Occipital lobe (tissue), 3 donors: ENCODE data around the gene NABP1. TPM values are rescaled to one million over a fixed set of nuclear protein-coding genes. Genes with fewer than 3 reads are reported as not detected.

Experiments
- DNase-seq: peaks from one replicate; lab custom pipeline; 2025; lab: John Stamatoyannopoulos, UW
- small RNA-seq: library from RNA; depleted of rRNA; stranded (forward); fragments of <200 nt; gene quantifications from one replicate; pipeline ENCODE3, GENCODE V24; 2014
- total RNA-seq: library from RNA; depleted of rRNA; stranded (reverse); fragments of >200 nt; gene quantifications from one replicate; pipeline ENCODE4 v1.2.3, GENCODE V29; 2014

Gene NABP1
- total RNA-seq, 1 donor from 2014 or later: 9.2 TPM

DNA sequence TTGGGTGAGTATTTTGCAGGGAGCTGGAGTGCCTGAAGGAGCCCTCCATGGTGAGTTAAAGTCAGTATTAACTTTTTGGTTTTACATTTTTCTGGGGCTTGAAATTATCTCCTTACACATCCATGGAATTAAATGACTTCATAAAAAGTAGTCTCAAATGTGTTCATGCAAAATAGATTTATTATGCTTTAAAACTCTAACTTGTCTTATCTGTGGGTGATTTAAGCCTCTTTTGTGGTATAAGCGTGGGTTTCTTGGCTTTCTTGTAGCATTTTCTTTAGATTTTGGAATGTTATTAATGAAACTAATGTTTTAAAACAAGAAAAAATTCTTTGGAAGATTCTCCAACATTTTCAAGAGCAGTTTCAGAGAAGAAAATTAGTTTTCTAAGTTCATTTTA, 27.8 kb downstream of the NABP1 start:
- DNase-seq: no peak

DNA sequence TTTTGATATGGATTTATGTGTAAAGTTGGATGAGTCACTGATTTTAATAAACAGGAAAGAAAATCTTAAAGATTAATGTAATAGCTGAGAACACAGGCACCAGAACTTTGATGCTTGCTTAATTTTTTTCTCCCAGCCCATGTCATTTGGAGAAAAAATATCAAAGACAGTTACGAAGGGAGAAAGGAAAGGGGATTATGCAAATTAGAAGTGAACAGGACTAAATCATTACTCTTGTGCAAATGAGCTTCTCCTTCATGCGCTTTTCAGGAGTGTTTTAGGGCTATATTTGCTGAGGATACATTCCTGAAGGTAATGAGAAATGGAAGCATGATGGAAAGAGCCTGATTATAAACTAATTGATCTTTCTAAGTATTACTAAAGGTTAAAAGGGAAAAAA, 28.9 kb downstream of the NABP1 start:
- DNase-seq: no peak

DNA sequence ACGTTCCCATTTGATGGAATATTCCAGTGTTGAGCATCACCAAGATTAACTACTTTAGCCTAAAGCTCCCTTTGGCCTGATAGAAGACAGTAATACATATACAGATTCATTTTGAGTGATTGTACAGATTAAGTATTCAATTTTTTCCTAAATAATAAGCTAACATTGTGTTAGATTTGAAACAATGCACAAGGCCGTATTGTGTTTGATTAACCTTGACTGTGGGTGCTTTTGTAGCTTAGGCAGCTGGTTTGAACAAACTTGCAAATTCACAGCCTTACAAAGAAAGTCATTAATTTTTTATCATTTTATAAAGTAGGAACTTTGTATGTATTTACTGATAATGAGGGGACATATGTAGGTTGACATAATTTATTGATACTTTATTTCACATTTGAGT, 29.6 kb downstream of the NABP1 start:
- no peak for DNase-seq

DNA sequence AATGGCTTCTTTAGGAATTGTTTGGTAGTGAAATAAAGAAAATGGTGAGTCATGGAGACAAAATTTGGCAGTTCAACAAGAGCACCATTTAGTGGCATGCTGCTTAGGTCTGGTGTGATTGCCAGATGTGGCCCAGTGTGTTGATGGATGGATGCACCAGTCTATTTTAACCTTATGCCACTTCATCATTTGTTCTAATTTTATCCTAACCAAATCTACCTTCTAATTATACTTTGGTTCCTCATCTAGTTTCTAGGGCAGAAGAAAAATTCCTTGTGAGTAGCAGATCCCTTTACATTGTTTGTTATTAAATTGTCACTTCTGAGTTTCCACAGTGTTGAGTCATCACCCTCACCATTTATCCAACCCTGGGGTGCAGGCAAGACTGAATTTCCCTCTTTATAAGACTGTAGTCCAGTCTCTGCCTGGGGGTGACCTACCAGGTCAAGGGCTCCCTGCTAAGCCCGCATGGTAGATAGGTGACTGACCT, 32.5 kb downstream of the NABP1 start:
- no peak for DNase-seq

DNA sequence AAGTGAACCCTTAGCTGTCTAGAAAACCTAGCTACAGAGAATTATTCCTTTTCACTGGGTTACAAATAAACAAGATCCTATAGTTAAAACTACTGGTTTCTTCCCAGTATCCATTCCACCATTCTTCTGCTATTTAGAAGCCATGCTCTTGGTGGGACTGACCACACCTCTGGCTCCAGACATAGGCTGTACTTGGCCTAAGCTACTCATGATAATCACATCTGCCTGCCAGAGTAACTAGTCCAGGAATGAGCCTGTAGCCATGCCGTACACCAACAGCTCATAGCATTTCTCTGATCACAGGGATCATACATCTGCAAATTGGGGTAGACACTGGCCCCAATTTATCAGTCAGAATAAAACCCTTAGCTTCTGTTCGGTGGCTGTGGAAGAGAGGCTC, 33.7 kb downstream of the NABP1 start:
- no peak for DNase-seq

DNA sequence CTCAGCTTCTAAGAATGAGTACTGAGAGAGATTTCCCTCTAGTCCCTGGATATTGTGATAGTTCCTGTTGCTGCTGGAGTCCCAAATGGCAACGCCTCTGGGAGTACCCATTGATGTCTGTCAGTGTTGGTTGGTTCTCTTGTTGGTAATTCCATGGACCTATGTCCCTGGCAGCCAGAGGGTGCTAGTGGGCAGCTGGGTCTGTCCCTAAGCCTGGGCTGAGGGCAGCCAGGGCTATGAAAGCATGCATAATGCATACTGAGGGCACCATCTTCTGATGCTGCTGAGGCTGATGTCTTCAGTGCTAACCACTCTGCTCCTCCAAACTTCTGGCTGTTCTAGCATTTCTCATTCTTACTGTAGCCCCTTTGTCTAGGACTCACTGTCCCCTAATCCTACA, 35.9 kb downstream of the NABP1 start:
- no peak for DNase-seq

DNA sequence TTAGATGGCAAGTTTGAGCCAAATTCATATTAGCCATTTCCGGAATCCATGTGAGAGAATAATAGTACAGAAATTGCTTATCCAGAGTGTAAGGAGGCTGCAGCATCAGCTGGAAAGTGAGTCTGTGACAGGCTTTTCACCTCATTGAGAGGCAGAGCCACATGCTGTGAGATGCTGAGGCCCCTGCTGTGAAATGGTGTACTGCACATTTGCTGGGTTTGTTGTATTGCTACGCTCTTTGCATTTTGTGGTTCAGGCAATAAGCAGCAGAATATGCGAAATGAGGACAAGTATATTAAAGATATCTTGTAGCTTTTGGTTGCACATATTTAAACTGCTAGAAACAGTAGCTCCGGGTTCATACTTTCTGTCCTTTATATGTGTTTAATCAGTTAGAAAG, 37.0 kb downstream of the NABP1 start:
- no peak for DNase-seq

DNA sequence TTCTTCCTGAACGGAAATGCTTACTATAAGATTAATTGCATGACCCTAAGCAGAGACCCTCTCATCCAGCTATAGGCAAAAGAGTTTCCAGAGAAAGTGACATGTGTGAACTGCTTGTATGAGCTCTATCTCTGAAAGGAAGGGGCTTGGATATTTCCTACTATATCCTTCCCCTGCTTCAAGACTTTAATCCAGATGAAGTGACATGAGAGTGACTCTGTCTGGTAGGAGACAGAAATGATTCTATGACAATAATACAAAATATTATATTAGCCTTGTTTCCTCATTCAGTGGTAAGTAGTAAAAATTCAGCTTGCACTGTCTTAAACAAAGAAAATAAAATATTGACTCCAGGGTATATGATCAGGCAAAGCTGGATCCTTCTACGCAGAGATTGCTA, 37.5 kb downstream of the NABP1 start:
- DNase-seq: no peak

DNA sequence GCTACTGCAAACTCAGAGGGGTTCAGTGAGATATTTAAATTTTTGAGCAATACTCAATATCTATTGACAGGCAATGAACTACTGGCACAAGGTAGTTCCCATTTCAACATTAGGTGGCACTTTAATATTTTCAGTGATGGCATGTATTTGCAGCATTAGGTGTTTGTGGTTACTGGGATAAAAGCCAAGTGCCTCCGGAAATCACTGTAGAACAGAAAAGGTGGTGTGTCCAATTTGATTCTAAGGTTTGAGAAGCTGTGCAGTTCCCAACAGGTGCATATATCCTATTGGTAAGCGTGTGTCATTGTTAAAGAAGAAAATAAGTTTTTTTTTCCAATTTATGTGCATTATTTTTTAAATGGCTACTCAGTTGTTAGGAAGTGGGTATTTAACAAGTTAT, 41.3 kb downstream of the NABP1 start:
- no peak for DNase-seq

DNA sequence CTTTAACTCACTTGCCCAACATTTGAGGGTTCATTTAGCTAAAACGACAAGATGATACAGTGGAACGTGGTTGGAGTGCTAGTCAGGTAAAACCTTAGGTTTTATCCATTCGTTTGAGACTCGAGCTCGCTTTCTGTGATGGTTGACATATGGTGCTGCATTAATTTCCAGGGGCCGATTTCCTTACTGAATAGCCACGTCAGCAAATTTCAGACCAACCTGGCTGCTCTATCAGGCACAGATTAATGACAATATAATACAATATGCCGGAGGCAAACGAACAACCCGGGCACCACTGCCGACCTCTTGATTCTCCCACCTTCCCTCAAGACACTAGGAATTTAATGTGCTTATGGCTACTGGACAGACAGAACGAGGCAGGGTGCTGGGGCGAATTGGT, 42.0 kb downstream of the NABP1 start:
- DNase-seq: no peak

DNA sequence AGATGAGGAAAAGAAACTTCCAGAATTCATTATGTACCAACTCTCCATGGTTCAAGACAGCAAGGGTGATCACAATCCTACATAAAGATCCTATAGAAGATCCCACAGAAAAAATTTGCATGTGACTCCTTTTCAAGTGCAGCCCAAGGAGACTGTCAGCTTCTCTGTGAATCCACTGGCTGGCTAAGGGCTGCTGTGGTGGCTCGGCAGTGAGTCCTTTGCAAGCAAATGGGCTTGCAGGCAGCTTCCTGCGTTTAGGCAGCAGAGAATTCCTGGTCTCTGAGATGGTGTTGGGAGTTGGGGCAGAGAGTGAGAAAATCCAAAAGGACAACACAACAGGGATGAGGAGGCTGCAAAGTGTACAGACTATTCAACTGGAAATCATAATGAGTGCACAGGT, 43.4 kb downstream of the NABP1 start:
- DNase-seq: no peak

DNA sequence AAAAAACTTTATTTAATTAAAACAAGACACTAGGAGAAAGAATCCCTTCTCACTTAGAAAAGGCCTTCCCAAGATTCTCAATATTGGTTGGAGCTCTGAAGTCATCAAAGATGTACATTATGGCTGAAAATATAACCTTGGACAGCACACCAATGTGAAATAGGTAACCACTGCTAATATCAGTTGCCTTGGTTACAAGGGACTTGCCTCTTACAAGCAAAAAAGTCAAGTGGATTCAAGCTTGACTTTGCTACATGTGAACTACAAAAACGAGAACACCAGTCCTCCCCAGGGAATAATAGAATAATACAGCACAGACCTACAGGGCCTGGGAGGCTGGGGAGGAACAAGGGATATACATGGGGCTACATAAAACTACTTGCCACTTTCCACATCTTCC, 46.1 kb downstream of the NABP1 start:
- no peak for DNase-seq

DNA sequence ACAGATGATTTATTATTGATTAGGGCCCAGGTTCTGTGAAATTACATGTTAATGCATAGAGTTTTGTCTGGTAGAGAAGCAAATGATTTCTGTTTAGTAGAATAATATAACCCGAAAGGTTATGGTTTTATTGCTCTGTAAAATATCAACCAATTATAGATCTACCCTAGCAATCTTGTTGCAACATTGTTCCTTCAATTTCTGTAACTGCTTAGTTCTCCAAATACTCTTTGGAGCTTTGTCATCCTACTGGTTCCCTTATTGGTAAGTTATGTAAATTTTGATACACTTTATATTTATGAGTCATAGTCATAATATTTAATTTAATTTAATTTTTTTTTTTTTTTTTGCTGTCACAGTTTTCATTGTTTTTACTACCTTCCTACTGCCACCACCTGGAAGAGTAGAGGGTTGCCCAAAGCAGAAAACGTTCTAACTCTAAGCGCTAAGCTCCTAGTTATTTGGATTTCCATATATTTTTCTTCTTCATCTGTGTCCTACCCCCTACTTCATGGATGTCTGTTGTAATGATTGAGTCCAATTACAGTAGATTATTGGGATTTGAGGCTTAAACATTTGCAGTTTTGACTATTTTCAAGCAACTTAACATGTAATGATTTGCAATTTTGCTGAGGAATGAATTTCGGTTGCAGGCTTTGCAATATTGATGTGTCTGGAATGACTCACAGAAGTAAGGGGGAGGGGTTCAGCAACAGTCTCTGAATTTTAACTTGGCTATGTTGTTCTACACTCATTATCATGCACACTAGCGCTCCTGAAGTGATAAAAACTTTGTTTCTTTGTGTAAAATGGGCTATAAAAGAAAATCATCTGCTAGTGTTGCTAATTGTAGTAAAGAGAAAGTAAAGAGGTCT, 51.1 kb downstream of the NABP1 start:
- no peak for DNase-seq

DNA sequence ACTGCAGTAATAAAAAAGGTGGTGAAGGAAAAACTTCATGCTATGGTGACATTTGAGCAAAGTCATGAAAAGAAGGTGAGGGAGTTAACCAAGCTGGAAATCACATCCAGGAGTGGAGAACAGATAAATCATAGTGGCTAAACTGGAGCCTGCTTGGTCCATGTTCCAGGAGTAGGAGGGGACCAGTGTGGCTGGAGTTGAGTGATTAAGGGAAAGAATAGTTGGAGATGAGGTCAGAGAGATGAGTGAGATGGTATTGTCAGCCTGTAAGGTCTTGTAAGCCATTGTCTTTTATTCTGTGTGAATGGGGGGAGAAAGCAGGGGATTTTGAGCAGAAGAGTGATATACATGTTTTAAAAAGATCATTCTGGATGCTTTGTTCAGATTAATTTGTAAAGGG, 52.3 kb downstream of the NABP1 start:
- DNase-seq: no peak

Small RNA genes within 50 kb of the gene (small RNA-seq; reads per million reads assigned to genes)
- gene RF02271: not detected

Other genes with a start within 250 kb of the NABP1 start
- gene CAVIN2, start 169.0 kb downstream of the NABP1 start, total RNA-seq: 6.6 TPM